ENCODE measurements around the gene GRK3. TPM values are rescaled to one million over a fixed set of nuclear protein-coding genes. Genes with fewer than 3 reads are reported as not detected.

Gene GRK3
- total RNA-seq, 1 donor from 2014 or later: 0.20 TPM

Other genes starting within 250 kb of the GRK3 start
- under 0.01 TPM in 1 of 2 replicates, not detected in the other for gene MYO18B, start 177.5 kb downstream of the GRK3 start, total RNA-seq